Measurements from ENCODE around the gene NME7. TPM values are rescaled to one million over a fixed set of nuclear protein-coding genes. Genes with fewer than 3 reads are reported as not detected.
A peak's percentile ranks its signal among the peaks of the same experiment; 100 is the strongest.

NME7 gene
- total RNA-seq, 1 experiment from 2014 or later: 13.2 TPM

GRCh38 chr1:169110689-169111447 lies 256.7 kb downstream of the NME7 start:
- no peak overlapping the region for H3T11ph ChIP-seq (ENCODE audit: low read length)
- H2AK5ac ChIP-seq (ENCODE audit: insufficient read length, low read length): no peak overlapping the region
- Mint-ChIP-seq H3K36me3 (ENCODE audit: insufficient read depth in 1 of 3, low read depth in 3 of 3) (peaks cover 25 to 44% (median 42%) of the 10 kb centered on the region in 3 experiments; a peak in 6 of 7 replicates), H3K27ac (peak overlapping the region in 1 of 3 experiments; percentile 21; a peak in 2 of 7 replicates), H3K27me3 (ENCODE audit: low read depth) (no peaks in the 10 kb centered on the region; the same call in 1 of the 2 replicates), H3K4me3 (no peak overlapping the region), H3K4me1 (peaks cover 52 to 59% of the 10 kb centered on the region in 2 experiments), H3K9me3 (no peaks in the 10 kb centered on the region; a peak in 1 of 5 replicates)
- no peaks in the 10 kb centered on the region for H3K9me3 ChIP-seq (ENCODE audit: control insufficient read depth, low read depth, low read length)
- no peak overlapping the region for H2BK12ac ChIP-seq (ENCODE audit: insufficient read length, low read depth, low read length)
- no peak overlapping the region for H2BK120ac ChIP-seq (ENCODE audit: low read depth, low read length, poor library complexity, severe bottlenecking)
- H3K23me2 ChIP-seq (ENCODE audit: insufficient read length, low read depth, low read length, poor library complexity, severe bottlenecking): peaks cover 11% of the 10 kb centered on the region
- no CpG with 5 or more reads among the region's 7 CpGs for WGBS (ENCODE audit: extremely low coverage, insufficient read length, low lambda C conversion rate)
- no peak overlapping the region for H3K27ac ChIP-seq (ENCODE audit: insufficient read length, low read depth, low read length)
- H3K79me1 ChIP-seq (ENCODE audit: insufficient read depth, low read depth, low read length, poor library complexity, severe bottlenecking): no peaks in the 10 kb centered on the region
- H3K27me3 ChIP-seq (ENCODE audit: insufficient read depth, low read length): no peaks in the 10 kb centered on the region
- TF ChIP-seq CTCF (conservative IDR thresholded peaks at IDR 0.05): no peak
- no peak overlapping the region for H3K23ac ChIP-seq (ENCODE audit: insufficient read length, low read depth, low read length)
- H4K5ac ChIP-seq (ENCODE audit: insufficient read length, low read depth, low read length): no peak overlapping the region
- no peak for DNase-seq
- H3K4me2 ChIP-seq (ENCODE audit: insufficient read depth, insufficient read length, low read length): peak overlapping the region; percentile 2
- no peak overlapping the region for H3K18ac ChIP-seq (ENCODE audit: insufficient read length, low read depth, low read length)
- H4K20me1 ChIP-seq (ENCODE audit: control insufficient read depth, insufficient read depth, insufficient read length): no peaks in the 10 kb centered on the region
- no peak overlapping the region for H3K4ac ChIP-seq (ENCODE audit: low read depth, low read length)
- H4K91ac ChIP-seq (ENCODE audit: insufficient read length, low read depth, low read length): no peak overlapping the region
- no peak overlapping the region for H2BK20ac ChIP-seq (ENCODE audit: low read depth, low read length, poor library complexity, severe bottlenecking)
- no peak overlapping the region for H2BK15ac ChIP-seq (ENCODE audit: low read depth, low read length)
- no peak overlapping the region for H3K56ac ChIP-seq (ENCODE audit: insufficient read length, low read depth, low read length)
- no peak overlapping the region for H3K9ac ChIP-seq (ENCODE audit: extremely low read depth, insufficient read length, low read length)
- H3K79me2 ChIP-seq (ENCODE audit: insufficient read depth, low read length): peaks cover 34% of the 10 kb centered on the region; the same call in 1 of the 2 replicates
- H3K4me1 ChIP-seq (ENCODE audit: insufficient read depth, low read length): peaks cover 13% of the 10 kb centered on the region; the same call in 1 of the 2 replicates
- H3K14ac ChIP-seq (ENCODE audit: insufficient read depth, low read length): no peak overlapping the region
- H2BK5ac ChIP-seq (ENCODE audit: insufficient read length, low read length): no peak overlapping the region
- H2AFZ ChIP-seq (ENCODE audit: low read length): no peak overlapping the region
- H4K8ac ChIP-seq (replicated peaks; ENCODE audit: insufficient read length, low read depth, low read length): no peak overlapping the region

All from H9 (cell line).